Measurements from ENCODE around the gene MORN5.

The MORN5 gene

GRCh38 chr9:122121931-122122330, 37.8 kb upstream of the MORN5 start:
- no peak for TF ChIP-seq CTCF (IDR thresholded peaks at IDR 0.05)

GRCh38 chr9:122122468-122122867, 37.2 kb upstream of the MORN5 start:
- TF ChIP-seq CTCF (IDR thresholded peaks at IDR 0.05), result no peak

GRCh38 chr9:122122903-122123632, 36.6 kb upstream of the MORN5 start:
- TF ChIP-seq CTCF (IDR thresholded peaks at IDR 0.05), result peak; percentile 99

GRCh38 chr9:122124048-122124447, 35.7 kb upstream of the MORN5 start:
- no peak for TF ChIP-seq CTCF (IDR thresholded peaks at IDR 0.05)

GRCh38 chr9:122124528-122124927, 35.2 kb upstream of the MORN5 start:
- TF ChIP-seq CTCF (IDR thresholded peaks at IDR 0.05), result no peak

GRCh38 chr9:122125158-122125508, 34.6 kb upstream of the MORN5 start:
- peak; percentile 90 for TF ChIP-seq CTCF (IDR thresholded peaks at IDR 0.05)

GRCh38 chr9:122125509-122126330, 34.0 kb upstream of the MORN5 start:
- no peak for TF ChIP-seq CTCF (IDR thresholded peaks at IDR 0.05)

All from LNCAP (cell line).